Astrocyte (in vitro differentiated cells and primary cell): ENCODE results near the gene ACKR4.

Source experiments
- EZH2 ChIP-seq: IDR thresholded peaks from 2 replicates; pipeline ENCODE4 v1.6.1; 2012; ENCODE audit warnings: mild to moderate bottlenecking, low read length, inconsistent platforms; ENCODE audit not compliant: insufficient read depth
- TF ChIP-seq, protein P1 (sequence below): IDR thresholded peaks from 2 replicates; pipeline ENCODE4 v1.5.1; 2011; ENCODE audit warnings: low read depth, mild to moderate bottlenecking, inconsistent platforms, low read length, moderate library complexity; ENCODE audit not compliant: insufficient read depth

DNA sequence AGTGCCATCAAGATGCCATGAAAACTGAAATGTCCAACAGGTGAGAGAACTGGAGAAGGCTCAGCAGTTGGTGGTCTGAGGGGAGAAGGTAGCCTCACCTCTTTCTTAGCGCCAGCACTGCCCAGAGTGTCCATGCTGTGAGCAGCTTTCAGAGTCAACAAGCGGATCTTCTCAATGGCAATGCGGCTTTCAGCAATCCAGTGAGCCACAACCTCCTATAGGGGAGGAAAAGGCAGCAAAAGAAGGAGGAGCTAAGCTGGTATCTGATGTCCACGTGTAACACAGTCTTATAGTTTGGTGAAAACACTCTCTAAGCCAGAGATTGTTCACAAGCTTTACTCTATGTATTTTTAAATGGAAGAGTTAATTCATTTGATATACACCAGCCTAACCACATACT lies 36.1 kb upstream of the ACKR4 start:
- TF ChIP-seq, protein P1, sequence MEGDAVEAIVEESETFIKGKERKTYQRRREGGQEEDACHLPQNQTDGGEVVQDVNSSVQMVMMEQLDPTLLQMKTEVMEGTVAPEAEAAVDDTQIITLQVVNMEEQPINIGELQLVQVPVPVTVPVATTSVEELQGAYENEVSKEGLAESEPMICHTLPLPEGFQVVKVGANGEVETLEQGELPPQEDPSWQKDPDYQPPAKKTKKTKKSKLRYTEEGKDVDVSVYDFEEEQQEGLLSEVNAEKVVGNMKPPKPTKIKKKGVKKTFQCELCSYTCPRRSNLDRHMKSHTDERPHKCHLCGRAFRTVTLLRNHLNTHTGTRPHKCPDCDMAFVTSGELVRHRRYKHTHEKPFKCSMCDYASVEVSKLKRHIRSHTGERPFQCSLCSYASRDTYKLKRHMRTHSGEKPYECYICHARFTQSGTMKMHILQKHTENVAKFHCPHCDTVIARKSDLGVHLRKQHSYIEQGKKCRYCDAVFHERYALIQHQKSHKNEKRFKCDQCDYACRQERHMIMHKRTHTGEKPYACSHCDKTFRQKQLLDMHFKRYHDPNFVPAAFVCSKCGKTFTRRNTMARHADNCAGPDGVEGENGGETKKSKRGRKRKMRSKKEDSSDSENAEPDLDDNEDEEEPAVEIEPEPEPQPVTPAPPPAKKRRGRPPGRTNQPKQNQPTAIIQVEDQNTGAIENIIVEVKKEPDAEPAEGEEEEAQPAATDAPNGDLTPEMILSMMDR = no peak
- TF ChIP-seq EZH2 = no peak
